Lower leg skin (tissue), 3 donors: ENCODE measurements around the gene WIPF3.

Source experiments
- CTCF ChIP-seq, 3 donors: fragments of 450-650 bp; IDR thresholded peaks; one replicate each; pipeline ENCODE4 v1.5.1; 2016; ENCODE audit warnings: antibody characterized with exemption in 3 of 3, mild to moderate bottlenecking in 3 of 3, moderate library complexity in 2 of 3
- POLR2A ChIP-seq, 2 donors: fragments of 450-650 bp; IDR thresholded peaks; one replicate each; pipeline ENCODE4 v1.6.1; 2016 to 2017; ENCODE audit warnings: antibody characterized with exemption in 2 of 2, mild to moderate bottlenecking in 1 of 2, moderate library complexity in 1 of 2

DNA sequence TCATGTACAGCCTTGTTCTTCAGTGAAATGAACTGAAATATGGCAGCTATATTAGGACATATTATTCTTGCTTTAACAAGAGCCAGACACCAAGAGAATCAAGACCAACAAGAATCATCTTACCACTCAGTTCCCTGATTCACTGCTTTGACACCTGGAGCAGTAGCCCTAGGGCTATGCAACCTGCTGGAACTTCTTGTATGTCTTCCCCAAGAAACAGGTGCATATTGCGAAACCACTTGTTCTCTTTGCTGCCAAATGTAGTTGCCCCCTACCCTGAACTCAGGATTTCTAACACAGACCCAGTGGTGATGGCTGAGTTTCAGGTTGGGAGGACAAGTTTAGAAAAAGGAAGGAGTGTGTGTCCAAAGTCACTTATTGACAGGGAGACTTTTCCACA lies 46.1 kb downstream of the WIPF3 start:
- TF ChIP-seq CTCF (IDR thresholded peaks at IDR 0.05) (no peak), POLR2A (IDR thresholded peaks at IDR 0.05) (no peak)
